ENCODE measurements around the gene MRTFB.

The MRTFB gene

DNA sequence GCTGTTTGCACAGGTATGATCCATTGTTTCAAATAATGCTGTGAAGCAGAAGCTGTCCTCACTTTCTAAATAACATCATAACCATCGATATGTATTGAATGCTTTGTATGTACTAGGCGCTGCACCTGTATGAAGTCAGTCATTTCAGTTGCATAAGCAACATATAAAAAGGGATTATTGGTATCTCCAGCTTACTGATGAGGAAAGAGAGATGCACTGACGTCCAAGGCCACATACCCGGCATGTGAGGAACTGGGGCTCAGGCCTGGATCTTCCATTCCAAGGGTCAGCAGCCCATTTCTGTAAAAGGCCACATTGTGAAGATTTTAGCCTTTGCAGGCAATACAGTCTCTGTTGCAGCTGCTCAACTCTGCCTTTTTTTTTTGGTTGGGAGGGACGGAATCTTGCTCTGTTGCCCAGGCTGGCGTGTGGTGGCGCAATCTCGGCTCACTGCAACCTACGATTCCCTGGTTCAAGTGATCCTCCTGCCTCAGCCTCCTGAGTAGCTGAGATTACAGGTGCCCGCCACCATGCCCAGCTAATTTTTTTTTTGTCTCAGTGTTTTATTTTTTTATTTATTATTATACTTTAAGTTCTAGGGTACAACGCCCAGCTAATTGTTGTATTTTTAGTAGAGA is 244.7 kb downstream of the MRTFB start:
- no peak for DNase-seq

Data from inflammatory macrophage treated with lipopolysaccharide for 1 hour (primary cell).